Panc1 (cell line): Measurements from ENCODE around the gene ZC3H8. TPM values are rescaled to one million over a fixed set of nuclear protein-coding genes. Genes with fewer than 3 reads are reported as not detected.

Experiments
- ATAC-seq: fragments of 200-7000 bp; cut with Tn5 transposase; 2 replicates; pipeline ENCODE4 v1.9.1; 2020; ENCODE audit warnings: mild to moderate bottlenecking, moderate library complexity
- BruUV-seq: library from RNA; stranded (reverse); fragments of 400-500 nt; replicated peaks from 2 replicates; lab custom pipeline; 2021; lab: Mats Ljungman, UMichigan
- CTCF ChIA-PET: fragments of 300-600 bp; sonication (Branson Sonifier 250); formaldehyde crosslinking; loops from one replicate; lab custom pipeline; 2022; ENCODE audit warnings: antibody characterized with exemption; lab: Charles Lee
- POLR2A ChIA-PET: fragments of 300-600 bp; sonication (Branson Sonifier 250); formaldehyde crosslinking; loops from one replicate; lab custom pipeline; 2022; ENCODE audit warnings: antibody characterized with exemption; lab: Charles Lee
- DNase-seq: peaks from one replicate; pipeline ENCODE4 v3.0.0-alpha.2; 2010; ENCODE audit warnings: low read depth, low spot score
- H3K27ac ChIP-seq: 2 replicates; pipeline ENCODE4 v1.5.1; 2011; ENCODE audit warnings: mild to moderate bottlenecking, low read length, inconsistent platforms
- H3K27me3 ChIP-seq: fragments of 200-500 bp; sonication (Bioruptor generic); 2 replicates; pipeline ENCODE4 v1.6.0; 2014; ENCODE audit warnings: low read length, inconsistent platforms; ENCODE audit not compliant: control insufficient read depth, insufficient read depth
- H3K36me3 ChIP-seq: fragments of 200-500 bp; sonication (Bioruptor generic); 2 replicates; pipeline ENCODE4 v1.5.1; 2014; ENCODE audit warnings: inconsistent platforms, mild to moderate bottlenecking, low read length, moderate library complexity; ENCODE audit not compliant: control insufficient read depth, insufficient read depth
- H3K4me1 ChIP-seq: 2 replicates; pipeline ENCODE4 v1.5.1; 2011; ENCODE audit warnings: inconsistent platforms, mild to moderate bottlenecking, low read length, moderate library complexity; ENCODE audit not compliant: control insufficient read depth, insufficient read depth
- H3K4me3 ChIP-seq, 2 experiments: 2 replicates each; pipeline ENCODE4 v1.5.1; 2011 to 2012; ENCODE audit warnings: low read depth in 2 of 2, low read length in 2 of 2, mild to moderate bottlenecking in 2 of 2, inconsistent platforms in 1 of 2, moderate library complexity in 1 of 2
- H3K9me3 ChIP-seq: fragments of 200-500 bp; sonication (Bioruptor generic); 2 replicates; pipeline ENCODE4 v1.5.1; 2014; ENCODE audit warnings: low read depth, mild to moderate bottlenecking, inconsistent platforms, low read length, moderate library complexity; ENCODE audit not compliant: control insufficient read depth, insufficient read depth
- CTCF ChIP-seq: fragments of 450-650 bp; IDR thresholded peaks from 2 replicates; pipeline ENCODE4 v1.5.1; 2017; ENCODE audit warnings: mild to moderate bottlenecking
- POLR2AphosphoS5 ChIP-seq: IDR thresholded peaks from 2 replicates; pipeline ENCODE4 v1.6.1; 2012; ENCODE audit warnings: mild to moderate bottlenecking, low read depth, low read length, moderate library complexity
- REST ChIP-seq, 2 experiments: IDR thresholded peaks; 2 replicates each; pipeline ENCODE4 v1.6.1; 2011 to 2012; ENCODE audit warnings: low read depth in 2 of 2, control low read depth in 1 of 2, low read length in 1 of 2, mild to moderate bottlenecking in 1 of 2, moderate library complexity in 1 of 2; ENCODE audit not compliant: insufficient read depth in 1 of 2
- SIN3A ChIP-seq: IDR thresholded peaks from 2 replicates; pipeline ENCODE4 v1.6.1; 2012; ENCODE audit warnings: low read depth, mild to moderate bottlenecking, low read length, moderate library complexity, borderline replicate concordance; ENCODE audit not compliant: insufficient read depth
- TCF7L2 ChIP-seq: IDR thresholded peaks from 2 replicates; pipeline ENCODE4 v1.6.1; 2011; ENCODE audit warnings: mild to moderate bottlenecking, low read depth, low read length, inconsistent platforms
- in situ Hi-C: cut with HindIII; loops from 2 replicates; pipeline ENCODE4 v1.10.0; 2016; ENCODE audit warnings: low sequenced_read_pairs, low pct_unique_long_range_greater_than_20kb
- intact Hi-C: fragments of 100-400 bp; cut with micrococcal nuclease; formaldehyde crosslinking; loops from one replicate; pipeline ENCODE4 v1.10.0; 2022; ENCODE audit not compliant: unreplicated experiment
- total RNA-seq: library from RNA; stranded (reverse); gene quantifications from one replicate; pipeline ENCODE4 v1.2.1, GENCODE V29; 2021; ENCODE audit not compliant: unreplicated experiment

Gene ZC3H8
- total RNA-seq, 1 experiment from 2014 or later, result 4.4 TPM

- in situ Hi-C loops, result no loop called here
- no TSS peak for BruUV-seq
- ChIA-PET POLR2A (interaction anchor here (0.5 kb wide), 1 partner anchor 48 kb away, joined by 3 read pairs; no protein-coding TSS in a partner anchor), CTCF (no interaction called here)
- no peaks in the 10 kb centered on the region for H3K36me3 ChIP-seq
- H3K27me3 ChIP-seq, result no peaks in the 10 kb centered on the region
- no peaks in the 10 kb centered on the region for H3K9me3 ChIP-seq
- ATAC-seq, result no peak
- DNase-seq, result no peak
- H3K4me3 ChIP-seq, result no peak overlapping the region
- TF ChIP-seq SIN3A, result no peak
- TF ChIP-seq TCF7L2, result no peak
- TF ChIP-seq POLR2AphosphoS5, result no peak
- no peak for TF ChIP-seq CTCF
- no peak for TF ChIP-seq REST (IDR thresholded peaks at IDR 0.05; ENCODE audit: insufficient read depth in 1 of 2, low read depth in 2 of 2, low read length in 1 of 2)
- intact Hi-C loops, result no loop called here
- H3K27ac ChIP-seq, result no peak overlapping the region
- H3K4me1 ChIP-seq, result no peaks in the 10 kb centered on the region
Measured at GRCh38 chr2:112268547-112268946, 13.7 kb upstream of the ZC3H8 start.

- Histone ChIP-seq H3K27ac (no peak overlapping the region), H3K27me3 (no peaks in the 10 kb centered on the region), H3K36me3 (no peaks in the 10 kb centered on the region), H3K9me3 (no peaks in the 10 kb centered on the region), H3K4me3 (no peak overlapping the region), H3K4me1 (peaks cover 6% of the 10 kb centered on the region; the same call in 1 of the 2 replicates)
- no peak for ATAC-seq
- BruUV-seq, result no TSS peak
- DNase-seq, result no peak
- ChIA-PET CTCF (no interaction called here), POLR2A (no interaction called here)
- TF ChIP-seq SIN3A (no peak), CTCF (no peak), TCF7L2 (no peak), REST (IDR thresholded peaks at IDR 0.05; ENCODE audit: insufficient read depth in 1 of 2, low read depth in 2 of 2, low read length in 1 of 2) (no peak), POLR2AphosphoS5 (no peak)
- intact Hi-C loops (no loop called here), in situ Hi-C loops (no loop called here)
Measured at GRCh38 chr2:112262876-112263275, 8.0 kb upstream of the ZC3H8 start.
